HG03378 (cell line): Measurements from ENCODE around the gene AADAT.
"Not testable (repeated sequence)": the region's sequence is repeated elsewhere in the genome, so short reads cannot be mapped to it uniquely, and the experiment has no call there.

ENCODE experiments used
- ATAC-seq: cut with Tn5 transposase; IDR thresholded peaks from one replicate; pipeline ENCODE4 v1.9.1; 2021; ENCODE audit warnings: mild to moderate bottlenecking, moderate library complexity; ENCODE audit not compliant: unreplicated experiment

The AADAT gene

GRCh38 chr4:170090352-170091052 is 746 bp upstream of the AADAT start:
- no peak for ATAC-seq

- no peak for ATAC-seq
Measured at GRCh38 chr4:170089274-170089667, 485 bp downstream of the AADAT start.

GRCh38 chr4:170088716-170089115 is 1.0 kb downstream of the AADAT start:
- no peak for ATAC-seq

- ATAC-seq, result no peak
Measured at GRCh38 chr4:170087163-170087700, 2.5 kb downstream of the AADAT start.

GRCh38 chr4:170083541-170083940 is 6.2 kb downstream of the AADAT start:
- ATAC-seq, result no peak

GRCh38 chr4:170080496-170080895 is 9.3 kb downstream of the AADAT start:
- ATAC-seq, result no peak

GRCh38 chr4:170079981-170080380 is 9.8 kb downstream of the AADAT start:
- ATAC-seq, result no peak

- no peak for ATAC-seq
Measured at GRCh38 chr4:170071196-170071595, 18.6 kb downstream of the AADAT start.

GRCh38 chr4:170068438-170069128 is 21.2 kb downstream of the AADAT start:
- ATAC-seq, result no peak

- no peak for ATAC-seq
Measured at GRCh38 chr4:170059421-170059820, 30.3 kb downstream of the AADAT start.

GRCh38 chr4:170058826-170059225 is 30.9 kb downstream of the AADAT start:
- no peak for ATAC-seq

- ATAC-seq, result no peak
Measured at GRCh38 chr4:170057866-170058265, 31.9 kb downstream of the AADAT start.

- no peak for ATAC-seq
Measured at GRCh38 chr4:170052919-170053318, 36.8 kb downstream of the AADAT start.

GRCh38 chr4:170051402-170051801 is 38.4 kb downstream of the AADAT start:
- no peak for ATAC-seq

GRCh38 chr4:170049766-170050165 is 40.0 kb downstream of the AADAT start:
- ATAC-seq, result no peak

GRCh38 chr4:170047771-170048354 is 41.9 kb downstream of the AADAT start:
- no peak for ATAC-seq

GRCh38 chr4:170046156-170046555 is 43.6 kb downstream of the AADAT start:
- ATAC-seq, result not testable (repeated sequence)

GRCh38 chr4:170040031-170040680 is 49.6 kb downstream of the AADAT start:
- ATAC-seq, result no peak

- no peak for ATAC-seq
Measured at GRCh38 chr4:170038769-170039168, 51.0 kb downstream of the AADAT start.

GRCh38 chr4:170038232-170038631 is 51.5 kb downstream of the AADAT start:
- no peak for ATAC-seq

GRCh38 chr4:170037481-170037880 is 52.3 kb downstream of the AADAT start:
- ATAC-seq, result no peak
